Measurements from ENCODE around the gene MSRB3. TPM values are rescaled to one million over a fixed set of nuclear protein-coding genes. Genes with fewer than 3 reads are reported as not detected.

MSRB3 gene
- total RNA-seq, 1 donor from 2014 or later, result 3.7 TPM

GRCh38 chr12:65403188-65403587, 124.7 kb downstream of the MSRB3 start:
- no peaks in the 10 kb centered on the region for H3K4me1 ChIP-seq
- peaks cover 7% of the 10 kb centered on the region for H3K36me3 Mint-ChIP-seq
- H3K36me3 ChIP-seq, result no peaks in the 10 kb centered on the region
- H3K4me3 Mint-ChIP-seq, result no peak overlapping the region
- no peaks in the 10 kb centered on the region for H3K9me3 ChIP-seq (ENCODE audit: low read depth)
- H4K20me1 ChIP-seq (ENCODE audit: low read depth), result no peaks in the 10 kb centered on the region
- no peaks in the 10 kb centered on the region for H3F3A ChIP-seq (ENCODE audit: low read depth)
- no peak overlapping the region for H3K9ac ChIP-seq
- no peak overlapping the region for H3K4me2 ChIP-seq
- no peak overlapping the region for H3K4me3 ChIP-seq
- H3K79me2 ChIP-seq (ENCODE audit: low read depth), result no peaks in the 10 kb centered on the region
- H3K27me3 ChIP-seq, result no peaks in the 10 kb centered on the region
- H3K9me3 Mint-ChIP-seq, result peaks cover 37% of the 10 kb centered on the region
- no peak overlapping the region for H3K27ac ChIP-seq
- TF ChIP-seq, protein P1, sequence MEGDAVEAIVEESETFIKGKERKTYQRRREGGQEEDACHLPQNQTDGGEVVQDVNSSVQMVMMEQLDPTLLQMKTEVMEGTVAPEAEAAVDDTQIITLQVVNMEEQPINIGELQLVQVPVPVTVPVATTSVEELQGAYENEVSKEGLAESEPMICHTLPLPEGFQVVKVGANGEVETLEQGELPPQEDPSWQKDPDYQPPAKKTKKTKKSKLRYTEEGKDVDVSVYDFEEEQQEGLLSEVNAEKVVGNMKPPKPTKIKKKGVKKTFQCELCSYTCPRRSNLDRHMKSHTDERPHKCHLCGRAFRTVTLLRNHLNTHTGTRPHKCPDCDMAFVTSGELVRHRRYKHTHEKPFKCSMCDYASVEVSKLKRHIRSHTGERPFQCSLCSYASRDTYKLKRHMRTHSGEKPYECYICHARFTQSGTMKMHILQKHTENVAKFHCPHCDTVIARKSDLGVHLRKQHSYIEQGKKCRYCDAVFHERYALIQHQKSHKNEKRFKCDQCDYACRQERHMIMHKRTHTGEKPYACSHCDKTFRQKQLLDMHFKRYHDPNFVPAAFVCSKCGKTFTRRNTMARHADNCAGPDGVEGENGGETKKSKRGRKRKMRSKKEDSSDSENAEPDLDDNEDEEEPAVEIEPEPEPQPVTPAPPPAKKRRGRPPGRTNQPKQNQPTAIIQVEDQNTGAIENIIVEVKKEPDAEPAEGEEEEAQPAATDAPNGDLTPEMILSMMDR (IDR thresholded peaks at IDR 0.05), result no peak
- no peak for TF ChIP-seq EZH2phosphoT487 (IDR thresholded peaks at IDR 0.05)
- TF ChIP-seq EZH2 (IDR thresholded peaks at IDR 0.05), result no peak
- no peaks in the 10 kb centered on the region for H3K4me1 Mint-ChIP-seq
- DNase-seq (ENCODE audit: low spot score), result no peak
- H3K27ac Mint-ChIP-seq, result no peak overlapping the region
- H3K27me3 Mint-ChIP-seq (ENCODE audit: insufficient read depth, low read depth), result no peaks in the 10 kb centered on the region
- H2AFZ ChIP-seq (replicated peaks), result no peak overlapping the region

GRCh38 chr12:65407388-65408149, 129.1 kb downstream of the MSRB3 start:
- Mint-ChIP-seq H3K4me1 (no peaks in the 10 kb centered on the region), H3K4me3 (no peak overlapping the region), H3K36me3 (peaks cover 7% of the 10 kb centered on the region), H3K27me3 (ENCODE audit: insufficient read depth, low read depth) (no peaks in the 10 kb centered on the region), H3K9me3 (peaks cover 5% of the 10 kb centered on the region), H3K27ac (no peak overlapping the region)
- no peak for TF ChIP-seq EZH2 (IDR thresholded peaks at IDR 0.05)
- TF ChIP-seq EZH2phosphoT487 (IDR thresholded peaks at IDR 0.05), result no peak
- TF ChIP-seq, protein P1 (IDR thresholded peaks at IDR 0.05), result no peak
- H3K4me2 ChIP-seq, result no peak overlapping the region
- no peaks in the 10 kb centered on the region for H4K20me1 ChIP-seq (ENCODE audit: low read depth)
- H3K36me3 ChIP-seq, result no peaks in the 10 kb centered on the region
- H3F3A ChIP-seq (ENCODE audit: low read depth), result no peaks in the 10 kb centered on the region
- no peak overlapping the region for H3K9ac ChIP-seq
- H3K9me3 ChIP-seq (ENCODE audit: low read depth), result no peaks in the 10 kb centered on the region
- no peaks in the 10 kb centered on the region for H3K27me3 ChIP-seq
- no peak overlapping the region for H3K27ac ChIP-seq
- H3K79me2 ChIP-seq (ENCODE audit: low read depth), result no peaks in the 10 kb centered on the region
- no peaks in the 10 kb centered on the region for H3K4me1 ChIP-seq
- no peak for DNase-seq (ENCODE audit: low spot score)
- no peak overlapping the region for H3K4me3 ChIP-seq
- H2AFZ ChIP-seq (replicated peaks), result no peak overlapping the region

DNA sequence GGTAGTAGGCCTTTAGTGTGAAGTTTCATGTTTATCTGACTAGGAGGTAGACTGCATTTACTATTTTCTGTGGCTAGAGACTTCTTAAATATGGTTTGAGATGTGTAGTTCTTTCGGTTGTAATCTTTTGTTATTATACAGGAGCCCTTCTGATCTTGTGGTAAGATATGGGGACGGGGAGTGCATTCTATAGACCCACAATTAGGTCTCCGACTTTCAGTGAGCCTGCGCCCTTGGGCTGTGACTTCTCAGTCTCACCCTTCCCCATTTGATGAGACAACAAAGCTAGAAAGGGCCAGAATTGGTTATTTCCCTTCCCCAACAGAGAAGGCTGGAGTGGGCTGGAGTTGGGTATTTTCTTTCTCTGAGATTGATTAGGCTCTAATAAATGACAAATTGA, 130.0 kb downstream of the MSRB3 start:
- Histone ChIP-seq H2AFZ (replicated peaks) (no peak overlapping the region), H3K27ac (no peak overlapping the region), H3K79me2 (ENCODE audit: low read depth) (no peaks in the 10 kb centered on the region), H3K9me3 (ENCODE audit: low read depth) (no peaks in the 10 kb centered on the region), H3K36me3 (no peaks in the 10 kb centered on the region), H3K27me3 (no peaks in the 10 kb centered on the region), H3F3A (ENCODE audit: low read depth) (no peaks in the 10 kb centered on the region), H4K20me1 (ENCODE audit: low read depth) (no peaks in the 10 kb centered on the region), H3K4me2 (no peak overlapping the region), H3K4me3 (no peak overlapping the region), H3K4me1 (no peaks in the 10 kb centered on the region), H3K9ac (no peak overlapping the region)
- DNase-seq (ENCODE audit: low spot score), result no peak
- H3K4me1 Mint-ChIP-seq, result no peaks in the 10 kb centered on the region
- no peaks in the 10 kb centered on the region for H3K27me3 Mint-ChIP-seq (ENCODE audit: insufficient read depth, low read depth)
- H3K4me3 Mint-ChIP-seq, result no peak overlapping the region
- peaks cover 7% of the 10 kb centered on the region for H3K36me3 Mint-ChIP-seq
- TF ChIP-seq EZH2phosphoT487 (IDR thresholded peaks at IDR 0.05) (no peak), EZH2 (IDR thresholded peaks at IDR 0.05) (no peak)
- TF ChIP-seq, protein P1 (IDR thresholded peaks at IDR 0.05), result no peak
- H3K9me3 Mint-ChIP-seq, result peaks cover 5% of the 10 kb centered on the region
- no peak overlapping the region for H3K27ac Mint-ChIP-seq
